Measurements from ENCODE around the gene CEP76.

The CEP76 gene
- long read RNA-seq, donor 1, partial matches to known transcripts: 0 of 1 reads
- long read RNA-seq, donor 1, other reads (novel, unspliced or antisense): 0 of 1 reads
- long read RNA-seq, donor 2: 0 reads
- long read RNA-seq, donor 3: 0 reads
- long read RNA-seq, donor 4: 0 reads
- long read RNA-seq, donor 5, partial matches to known transcripts: 58 of 166 reads
- long read RNA-seq, donor 5, other reads (novel, unspliced or antisense): 105 of 166 reads
- long read RNA-seq, donor 6, partial matches to known transcripts: 0 of 3 reads
- long read RNA-seq, donor 6, other reads (novel, unspliced or antisense): 0 of 3 reads
- long read RNA-seq, donor 7: 0 reads
- long read RNA-seq, donor 8, partial matches to known transcripts: 60 of 145 reads
- long read RNA-seq, donor 8, other reads (novel, unspliced or antisense): 84 of 145 reads

- peak; percentile 100 for DNase-seq
These were observed at the start of gene CEP76, which contains the start of gene PSMG2 for GRCh38 chr18:12702221-12703095. Gene CEP76 (minus strand): TSS chr18:12702723. CDS start chr18:12702548, 175 bp downstream. Gene PSMG2 (plus strand): TSS chr18:12703042. CDS start chr18:12703108, 66 bp downstream.

GRCh38 chr18:12751891-12752290 is 49.4 kb upstream of the CEP76 start:
- no peak for DNase-seq

- DNase-seq: no peak
These were observed 49.0 kb upstream of the CEP76 start for GRCh38 chr18:12751503-12751884.

- DNase-seq: no peak
These were observed 48.4 kb upstream of the CEP76 start for GRCh38 chr18:12750715-12751502.

GRCh38 chr18:12750076-12750714 is 47.7 kb upstream of the CEP76 start:
- DNase-seq: no peak

- DNase-seq: no peak
These were observed 46.6 kb upstream of the CEP76 start for GRCh38 chr18:12749121-12749520.

GRCh38 chr18:12748671-12749070 is 46.1 kb upstream of the CEP76 start:
- no peak for DNase-seq

GRCh38 chr18:12747530-12748315 is 45.2 kb upstream of the CEP76 start:
- no peak for DNase-seq

- no peak for DNase-seq
These were observed 42.7 kb upstream of the CEP76 start for GRCh38 chr18:12745095-12745795.

- DNase-seq: no peak
These were observed 41.6 kb upstream of the CEP76 start for GRCh38 chr18:12744103-12744502.

- DNase-seq: no peak
These were observed 39.9 kb upstream of the CEP76 start for GRCh38 chr18:12742453-12742852.

GRCh38 chr18:12741351-12741750 is 38.8 kb upstream of the CEP76 start:
- no peak for DNase-seq

GRCh38 chr18:12737243-12737902 is 34.9 kb upstream of the CEP76 start:
- DNase-seq: no peak

- peak; percentile 49 for DNase-seq
These were observed 24.4 kb upstream of the CEP76 start for GRCh38 chr18:12726774-12727550.

- DNase-seq: no peak
These were observed 23.8 kb upstream of the CEP76 start for GRCh38 chr18:12726331-12726730.

- no peak for DNase-seq
These were observed 20.2 kb upstream of the CEP76 start for GRCh38 chr18:12722731-12723130.

- DNase-seq: no peak
These were observed 19.2 kb upstream of the CEP76 start for GRCh38 chr18:12721495-12722275.

GRCh38 chr18:12711446-12711845 is 8.9 kb upstream of the CEP76 start:
- DNase-seq: no peak
